Activated CD8-positive, alpha-beta T cell treated with anti-CD3 and anti-CD28 coated beads for 36 hours (primary cell): ENCODE data around the gene PAK1. TPM values are rescaled to one million over a fixed set of nuclear protein-coding genes. Genes with fewer than 3 reads are reported as not detected.

Experiments used
- ATAC-seq: fragments of 200-7000 bp; cut with Tn5 transposase; one replicate; pipeline ENCODE4 v1.10.0; 2021; ENCODE audit warnings: mild to moderate bottlenecking, moderate library complexity
- CTCF ChIA-PET: fragments of 350-600 bp; sonication (Branson Sonifier 250); formaldehyde crosslinking; loops from one replicate; lab custom pipeline; 2021; ENCODE audit warnings: antibody characterized with exemption; lab: Charles Lee
- POLR2A ChIA-PET: fragments of 350-600 bp; sonication (Branson Sonifier 250); formaldehyde crosslinking; loops from one replicate; lab custom pipeline; 2021; ENCODE audit warnings: antibody characterized with exemption; lab: Charles Lee
- DNase-seq: peaks from one replicate; pipeline ENCODE4 v3.0.0-alpha.2; 2020
- H3K27ac Mint-ChIP-seq: one replicate; pipeline ENCODE4 v1.8.0; 2021; ENCODE audit warnings: mild to moderate bottlenecking, mixed read lengths
- H3K27me3 Mint-ChIP-seq: one replicate; pipeline ENCODE4 v1.8.0; 2021; ENCODE audit warnings: mixed read lengths
- H3K36me3 Mint-ChIP-seq: one replicate; pipeline ENCODE4 v1.8.0; 2021; ENCODE audit warnings: low read depth, mixed read lengths
- H3K4me1 Mint-ChIP-seq: one replicate; pipeline ENCODE4 v1.8.0; 2021; ENCODE audit warnings: low read depth, mixed read lengths
- H3K4me3 Mint-ChIP-seq: one replicate; pipeline ENCODE4 v1.8.0; 2021; ENCODE audit warnings: mild to moderate bottlenecking, moderate library complexity, mixed read lengths
- H3K9me3 Mint-ChIP-seq: one replicate; pipeline ENCODE4 v1.8.0; 2021; ENCODE audit warnings: mixed read lengths
- intact Hi-C: fragments of 100-400 bp; cut with micrococcal nuclease; formaldehyde crosslinking; loops from one replicate; pipeline ENCODE4 v1.10.0; 2022
- total RNA-seq, 2 experiments: library from RNA; stranded (reverse); gene quantifications; one replicate each; pipeline ENCODE4 v1.2.3, GENCODE V29; 2021
- TF ChIP-seq, protein P1 (sequence below): fragments of 200-600 bp; IDR thresholded peaks from one replicate; pipeline ENCODE4 v1.8.0; 2022; ENCODE audit warnings: antibody characterized with exemption, mild to moderate bottlenecking

The PAK1 gene
- total RNA-seq, 2 experiments from 2014 or later, result 43.8 to 49.9 TPM

DNA sequence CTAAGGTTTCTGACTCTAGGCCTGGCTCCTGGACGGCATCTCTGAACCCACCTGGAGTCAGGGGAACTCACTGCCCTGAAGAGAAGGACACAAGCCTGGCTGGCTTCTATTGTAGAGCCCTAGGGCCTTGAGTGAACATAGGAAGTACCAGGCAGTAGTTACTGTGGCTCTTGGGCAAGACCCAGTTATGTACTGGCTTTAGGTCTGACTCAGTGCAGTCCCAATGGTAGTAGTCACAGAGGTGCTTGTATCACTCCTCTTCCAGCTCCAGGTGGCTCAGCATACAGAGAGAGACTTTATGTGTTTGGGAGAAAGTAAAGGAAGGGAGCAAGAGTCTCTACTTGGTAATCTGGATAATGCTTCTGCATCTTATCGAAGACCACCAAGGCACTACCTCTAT is 13.9 kb upstream of the PAK1 start:
- H3K9me3 Mint-ChIP-seq, result no peaks in the 10 kb centered on the region
- ATAC-seq (no peak), DNase-seq (no peak)
- TF ChIP-seq, protein P1, sequence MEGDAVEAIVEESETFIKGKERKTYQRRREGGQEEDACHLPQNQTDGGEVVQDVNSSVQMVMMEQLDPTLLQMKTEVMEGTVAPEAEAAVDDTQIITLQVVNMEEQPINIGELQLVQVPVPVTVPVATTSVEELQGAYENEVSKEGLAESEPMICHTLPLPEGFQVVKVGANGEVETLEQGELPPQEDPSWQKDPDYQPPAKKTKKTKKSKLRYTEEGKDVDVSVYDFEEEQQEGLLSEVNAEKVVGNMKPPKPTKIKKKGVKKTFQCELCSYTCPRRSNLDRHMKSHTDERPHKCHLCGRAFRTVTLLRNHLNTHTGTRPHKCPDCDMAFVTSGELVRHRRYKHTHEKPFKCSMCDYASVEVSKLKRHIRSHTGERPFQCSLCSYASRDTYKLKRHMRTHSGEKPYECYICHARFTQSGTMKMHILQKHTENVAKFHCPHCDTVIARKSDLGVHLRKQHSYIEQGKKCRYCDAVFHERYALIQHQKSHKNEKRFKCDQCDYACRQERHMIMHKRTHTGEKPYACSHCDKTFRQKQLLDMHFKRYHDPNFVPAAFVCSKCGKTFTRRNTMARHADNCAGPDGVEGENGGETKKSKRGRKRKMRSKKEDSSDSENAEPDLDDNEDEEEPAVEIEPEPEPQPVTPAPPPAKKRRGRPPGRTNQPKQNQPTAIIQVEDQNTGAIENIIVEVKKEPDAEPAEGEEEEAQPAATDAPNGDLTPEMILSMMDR, result no peak
- intact Hi-C loops, result no loop called here
- H3K27ac Mint-ChIP-seq, result no peak overlapping the region
- no peaks in the 10 kb centered on the region for H3K4me1 Mint-ChIP-seq
- no peak overlapping the region for H3K4me3 Mint-ChIP-seq
- no peaks in the 10 kb centered on the region for H3K36me3 Mint-ChIP-seq
- POLR2A ChIA-PET, result no interaction called here
- CTCF ChIA-PET, result no interaction called here
- H3K27me3 Mint-ChIP-seq, result peaks cover 1% of the 10 kb centered on the region

DNA sequence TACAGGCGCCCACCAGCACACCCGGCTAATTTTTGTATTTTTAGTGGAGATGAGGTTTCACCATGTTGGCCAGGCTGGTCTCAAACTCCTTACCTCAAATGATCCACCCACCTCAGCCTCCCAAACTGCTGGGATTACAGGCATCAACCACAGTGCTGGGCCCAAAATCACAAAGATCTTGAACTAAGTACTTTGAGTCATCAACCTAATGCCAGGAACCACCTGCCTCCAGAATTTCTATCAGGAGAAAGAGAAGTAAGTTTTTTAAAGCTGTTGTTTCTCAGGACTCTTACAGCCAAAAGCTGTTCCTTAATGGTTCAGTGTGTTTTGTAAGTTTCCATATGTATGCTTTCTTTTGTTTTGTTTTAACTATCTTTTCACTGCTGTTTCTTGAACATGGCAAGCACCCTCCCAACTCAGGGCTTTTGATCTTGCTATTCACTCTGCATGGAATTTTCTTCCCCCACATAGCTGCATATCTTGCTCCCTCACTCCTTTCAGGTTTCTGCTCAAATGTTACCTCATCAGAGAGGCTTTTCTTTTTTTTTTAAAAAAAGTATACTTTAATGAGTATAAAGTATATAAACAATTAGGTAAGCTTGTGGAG is 6.0 kb upstream of the PAK1 start:
- no peak for DNase-seq
- H3K27ac Mint-ChIP-seq, result no peak overlapping the region
- no peaks in the 10 kb centered on the region for H3K9me3 Mint-ChIP-seq
- ATAC-seq, result no peak
- no peak overlapping the region for H3K4me3 Mint-ChIP-seq
- no peaks in the 10 kb centered on the region for H3K4me1 Mint-ChIP-seq
- H3K27me3 Mint-ChIP-seq, result peaks cover 4% of the 10 kb centered on the region
- CTCF ChIA-PET, result no interaction called here
- POLR2A ChIA-PET, result no interaction called here
- H3K36me3 Mint-ChIP-seq, result no peaks in the 10 kb centered on the region
- intact Hi-C loops, result no loop called here
- TF ChIP-seq, protein P1, result no peak

DNA sequence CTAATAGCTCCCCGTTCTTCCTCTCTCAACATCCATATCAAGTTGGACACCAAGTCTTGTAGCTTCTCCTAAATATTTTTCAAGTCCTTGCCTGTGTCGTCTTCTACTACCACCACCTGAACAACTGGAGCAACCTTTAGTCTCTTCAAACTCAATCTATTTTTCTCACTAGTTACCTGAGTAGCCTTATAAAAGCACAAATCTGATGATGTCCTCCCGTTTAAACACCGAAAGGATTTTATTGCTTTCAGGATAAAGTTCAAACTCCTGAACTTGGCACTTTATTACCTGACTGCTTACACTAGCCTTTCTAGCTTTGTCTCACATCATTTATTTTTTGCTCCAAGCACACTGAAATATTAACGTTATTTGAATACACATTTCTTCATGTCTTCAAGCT is 1.3 kb upstream of the PAK1 start:
- Mint-ChIP-seq H3K27me3 (peaks cover 13% of the 10 kb centered on the region), H3K9me3 (no peaks in the 10 kb centered on the region), H3K4me3 (peak overlapping the region; percentile 20), H3K4me1 (peaks cover 16% of the 10 kb centered on the region), H3K36me3 (no peaks in the 10 kb centered on the region), H3K27ac (no peak overlapping the region)
- DNase-seq (no peak), ATAC-seq (no peak)
- intact Hi-C loops, result no loop called here
- ChIA-PET POLR2A (interaction anchor here (0.5 kb wide), 1 partner anchor 29 kb away, joined by 3 read pairs; no protein-coding TSS in a partner anchor), CTCF (interaction anchor here (1.1 to 1.8 kb wide), 4 partner anchors 14 to 347 kb away, joined by 3 to 7 read pairs (median 4); partner anchors contain the start of gene MYO7A)
- TF ChIP-seq, protein P1, result no peak

DNA sequence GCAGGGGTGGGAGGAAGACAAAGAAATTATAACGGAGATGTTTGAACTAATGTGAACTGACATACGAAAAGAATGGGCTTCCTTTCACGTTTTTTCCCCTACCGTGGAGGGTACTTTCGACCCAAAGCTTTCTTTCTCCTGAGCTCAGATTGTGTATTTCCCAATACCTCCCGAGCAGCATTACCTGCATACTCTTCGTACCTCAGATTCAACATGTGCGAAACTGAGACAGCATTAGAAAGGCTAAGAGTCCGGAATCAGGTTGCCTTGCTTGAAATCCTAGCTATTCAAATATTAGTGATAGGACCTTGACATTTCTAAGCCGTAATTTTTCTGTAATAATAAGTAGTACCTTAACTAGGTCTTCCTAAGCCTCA is 778 bp upstream of the PAK1 start:
- Mint-ChIP-seq H3K27me3 (peaks cover 13% of the 10 kb centered on the region), H3K27ac (peak overlapping the region; percentile 60), H3K36me3 (no peaks in the 10 kb centered on the region), H3K9me3 (no peaks in the 10 kb centered on the region), H3K4me3 (peak overlapping the region; percentile 77), H3K4me1 (peaks cover 17% of the 10 kb centered on the region)
- TF ChIP-seq, protein P1, result no peak
- no peak for ATAC-seq
- CTCF ChIA-PET, result interaction anchor here (0.7 to 1.8 kb wide), 6 partner anchors 14 to 347 kb away, joined by 3 to 7 read pairs (median 3); partner anchors contain the start of gene MYO7A
- no peak for DNase-seq
- intact Hi-C loops, result no loop called here
- POLR2A ChIA-PET, result interaction anchor here (0.5 kb wide), 1 partner anchor 18 kb away, joined by 4 read pairs; no protein-coding TSS in a partner anchor

DNA sequence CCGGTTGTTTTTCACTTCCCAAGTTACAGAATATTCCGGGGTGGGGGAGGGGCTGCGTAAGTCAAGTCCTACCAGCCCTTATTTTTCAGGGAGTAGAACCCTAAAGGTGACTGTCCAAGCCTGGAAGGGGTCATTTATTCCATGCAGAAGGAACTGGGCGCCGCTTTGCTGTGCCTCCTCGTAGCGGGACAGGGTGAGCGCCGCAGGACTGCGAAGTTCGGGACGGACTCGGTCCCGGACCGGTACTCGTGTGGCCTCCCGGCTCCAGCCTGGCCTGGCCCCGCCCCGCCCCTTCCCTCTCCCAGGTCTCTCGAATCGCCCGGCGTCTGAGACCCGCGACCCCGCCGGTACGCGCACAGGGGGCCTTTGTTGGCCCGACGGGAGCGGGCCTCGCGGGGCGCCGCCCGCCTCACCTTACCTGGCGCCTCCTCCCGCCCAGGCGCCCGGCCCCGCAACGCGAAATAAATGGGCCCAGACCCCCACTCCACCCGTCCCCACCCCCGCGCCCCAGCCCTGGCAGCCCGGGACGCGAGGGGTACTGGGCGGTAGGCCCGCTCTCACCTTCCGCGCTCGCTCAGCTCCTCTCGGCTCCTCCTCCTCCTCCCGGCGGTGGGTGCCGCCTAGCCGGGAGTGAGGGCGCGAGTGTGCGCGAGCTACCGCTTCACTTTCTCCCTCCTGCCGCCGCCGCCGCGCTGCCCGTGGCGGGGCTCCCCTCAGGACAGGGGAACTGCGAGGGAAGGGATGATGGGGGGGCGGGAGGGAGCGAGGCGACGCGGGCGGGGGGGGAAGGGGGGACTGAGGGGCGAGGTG is 698 bp downstream of the PAK1 start:
- Mint-ChIP-seq H3K27ac (peak overlapping the region; percentile 85), H3K36me3 (no peaks in the 10 kb centered on the region), H3K27me3 (peaks cover 14% of the 10 kb centered on the region), H3K4me1 (peaks cover 17% of the 10 kb centered on the region), H3K4me3 (peak overlapping the region; percentile 74), H3K9me3 (no peaks in the 10 kb centered on the region)
- CTCF ChIA-PET, result interaction anchor here (0.6 to 1.8 kb wide), 2 partner anchors 17 to 19 kb away, joined by 3 to 8 read pairs; no protein-coding TSS in a partner anchor
- DNase-seq (peak; percentile 51), ATAC-seq (peak; percentile 77)
- intact Hi-C loops, result no loop called here
- TF ChIP-seq, protein P1, result no peak
- POLR2A ChIA-PET, result no interaction called here
